Hypothalamus (tissue), 51 donors: ENCODE results near the gene MXRA8.
"Not testable (repeated sequence)": the region's sequence is repeated elsewhere in the genome, so short reads cannot be mapped to it uniquely, and the experiment has no call there.

Experiments used
- DNase-seq, 51 donors: peaks; one replicate each; lab custom pipeline; 2025; lab: John Stamatoyannopoulos, UW

MXRA8 gene

GRCh38 chr1:1393428-1393827, 35.1 kb upstream of the MXRA8 start:
- no peak for DNase-seq

GRCh38 chr1:1393014-1393413, 34.7 kb upstream of the MXRA8 start:
- DNase-seq: no peak

- DNase-seq: no peak
These were observed 32.9 kb upstream of the MXRA8 start for GRCh38 chr1:1391225-1391624.

DNA sequence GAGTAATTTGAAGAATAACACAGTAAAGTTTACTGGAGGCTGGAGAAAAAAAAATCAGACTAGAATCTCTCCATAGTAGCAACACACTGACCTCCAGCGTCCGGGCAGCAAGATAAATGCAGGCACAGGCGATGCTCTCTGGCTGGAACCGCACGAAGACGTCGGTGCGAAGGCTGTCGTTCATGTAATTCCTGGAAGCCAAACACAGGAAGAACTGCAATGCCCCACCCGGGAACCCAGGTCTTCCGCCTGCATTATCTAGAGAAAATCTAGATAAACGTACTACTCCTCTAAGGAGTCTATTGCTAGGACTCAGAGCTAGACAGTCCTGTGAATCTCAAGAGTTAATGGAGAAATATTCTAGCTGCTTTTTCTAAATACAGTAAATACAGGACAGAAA, 32.3 kb upstream of the MXRA8 start:
- no peak for DNase-seq

DNA sequence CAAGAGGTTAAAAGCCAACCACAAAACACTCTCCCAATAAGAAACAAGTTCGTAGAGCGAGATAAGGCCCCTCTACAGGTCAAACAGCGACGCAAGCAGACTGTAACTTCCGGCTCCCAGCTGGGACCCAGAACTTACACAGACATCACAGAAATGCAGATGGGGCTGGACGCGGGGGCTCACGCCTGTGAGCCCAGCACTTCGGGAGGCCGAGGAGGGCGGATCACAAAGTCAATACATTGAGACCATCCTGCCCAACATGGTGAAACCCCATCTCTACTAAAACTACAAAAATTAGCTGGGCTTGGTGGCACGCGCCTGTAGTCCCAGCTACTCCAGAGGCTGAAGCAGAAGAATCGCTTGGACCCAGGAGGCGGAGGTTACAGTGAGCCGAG, 29.7 kb upstream of the MXRA8 start:
- no peak for DNase-seq

- no peak for DNase-seq
These were observed 29.0 kb upstream of the MXRA8 start for GRCh38 chr1:1387098-1388077.

GRCh38 chr1:1385931-1386330, 27.6 kb upstream of the MXRA8 start:
- no peak for DNase-seq

GRCh38 chr1:1385339-1385738, 27.0 kb upstream of the MXRA8 start:
- DNase-seq: not testable (repeated sequence)

GRCh38 chr1:1381294-1381693, 22.9 kb upstream of the MXRA8 start:
- no peak for DNase-seq

DNA sequence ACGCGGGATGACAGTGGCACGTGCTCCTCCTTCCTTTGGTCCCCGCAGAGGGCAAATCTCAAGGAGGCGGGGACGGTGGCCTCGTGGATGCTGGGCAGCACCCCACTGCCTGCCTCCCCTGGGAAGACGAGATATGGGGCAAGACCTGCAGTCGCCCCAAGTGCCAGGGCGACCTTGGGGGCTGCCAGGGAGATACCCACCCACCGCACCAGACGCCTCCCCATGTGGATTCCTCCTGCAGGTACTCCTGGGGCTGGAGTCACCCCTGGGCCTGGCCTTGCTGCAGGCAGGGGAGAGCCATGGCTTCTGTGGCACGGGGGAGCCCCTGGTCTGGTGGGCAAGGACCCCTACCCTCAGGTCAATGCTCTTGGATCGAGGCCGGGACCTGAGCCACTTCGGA, 22.5 kb upstream of the MXRA8 start:
- no peak for DNase-seq

DNA sequence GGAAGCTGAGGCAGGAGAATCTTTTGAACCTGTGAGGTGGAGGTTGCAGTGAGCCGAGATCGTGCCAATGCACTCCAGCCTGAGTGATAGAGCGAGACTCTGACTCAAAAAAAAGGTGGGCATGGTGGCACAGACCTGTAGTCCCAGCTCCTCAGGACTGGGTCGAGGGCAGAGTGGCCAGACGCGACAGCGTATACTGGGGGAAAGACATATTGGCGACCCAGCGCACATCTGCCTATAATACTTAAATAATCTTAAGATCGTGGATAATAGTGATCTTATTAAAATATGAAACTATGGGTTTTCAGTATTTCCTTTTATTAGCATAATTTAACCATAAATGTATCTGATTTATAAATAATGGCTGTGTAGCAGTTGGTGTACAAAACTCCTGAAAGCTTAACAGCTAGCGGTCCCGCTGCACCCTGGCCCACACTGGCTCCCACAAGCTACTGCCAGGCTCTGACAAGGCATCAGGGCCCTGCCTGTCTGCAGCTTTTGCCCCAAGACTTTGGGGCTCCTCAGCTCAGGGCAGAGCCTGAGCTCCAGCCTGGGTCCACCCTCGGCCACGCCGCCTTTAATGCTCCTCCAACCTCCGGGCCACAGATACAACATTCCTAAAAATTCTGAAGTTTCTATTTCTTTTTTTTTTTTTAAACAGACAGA, 19.3 kb upstream of the MXRA8 start:
- DNase-seq: no peak

DNA sequence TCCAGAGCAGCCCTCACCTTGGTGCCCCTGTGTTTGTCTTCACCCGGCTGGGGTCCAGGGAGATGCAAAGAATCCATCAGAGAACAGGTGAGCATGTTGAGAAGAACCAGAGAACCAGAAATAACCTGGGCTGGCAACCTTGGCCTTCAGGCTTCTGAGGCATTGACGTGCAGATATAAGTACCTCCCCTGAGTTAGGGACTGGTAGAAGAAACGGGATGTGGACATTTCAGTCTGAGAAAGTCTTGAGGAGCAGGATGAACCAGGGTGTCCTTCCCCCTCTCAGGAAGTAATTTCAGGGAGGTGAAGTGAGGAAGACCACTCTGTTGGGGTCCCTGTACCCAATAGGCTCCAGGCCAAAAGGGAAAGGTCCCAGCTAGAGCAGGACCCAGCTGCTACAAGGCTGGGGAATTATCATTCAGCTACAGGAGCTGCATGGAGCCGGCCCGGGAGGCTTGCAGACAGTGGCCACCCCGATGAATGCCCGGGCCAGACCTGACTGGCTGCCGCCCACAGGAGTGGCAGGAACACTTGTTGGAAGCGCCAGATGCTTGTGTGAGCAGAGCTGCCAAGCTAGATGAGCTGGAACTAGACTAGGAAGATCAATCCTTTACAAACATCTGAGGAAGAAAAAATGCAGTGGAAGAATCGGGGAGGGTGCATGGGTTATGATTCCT, 18.3 kb upstream of the MXRA8 start:
- DNase-seq: no peak

GRCh38 chr1:1374929-1375662, 16.7 kb upstream of the MXRA8 start, which contains the start of gene AURKAIP1:
AURKAIP1 (minus strand) TSS chr1:1375207; CDS start chr1:1374756, 451 bp downstream.
- peak; percentile 69 to 100 (median 98) for DNase-seq

GRCh38 chr1:1374589-1374928, 16.2 kb upstream of the MXRA8 start:
- DNase-seq: no peak

GRCh38 chr1:1373815-1374588, 15.6 kb upstream of the MXRA8 start:
- DNase-seq: no peak

GRCh38 chr1:1373051-1373814, 14.9 kb upstream of the MXRA8 start:
- DNase-seq: no peak

DNA sequence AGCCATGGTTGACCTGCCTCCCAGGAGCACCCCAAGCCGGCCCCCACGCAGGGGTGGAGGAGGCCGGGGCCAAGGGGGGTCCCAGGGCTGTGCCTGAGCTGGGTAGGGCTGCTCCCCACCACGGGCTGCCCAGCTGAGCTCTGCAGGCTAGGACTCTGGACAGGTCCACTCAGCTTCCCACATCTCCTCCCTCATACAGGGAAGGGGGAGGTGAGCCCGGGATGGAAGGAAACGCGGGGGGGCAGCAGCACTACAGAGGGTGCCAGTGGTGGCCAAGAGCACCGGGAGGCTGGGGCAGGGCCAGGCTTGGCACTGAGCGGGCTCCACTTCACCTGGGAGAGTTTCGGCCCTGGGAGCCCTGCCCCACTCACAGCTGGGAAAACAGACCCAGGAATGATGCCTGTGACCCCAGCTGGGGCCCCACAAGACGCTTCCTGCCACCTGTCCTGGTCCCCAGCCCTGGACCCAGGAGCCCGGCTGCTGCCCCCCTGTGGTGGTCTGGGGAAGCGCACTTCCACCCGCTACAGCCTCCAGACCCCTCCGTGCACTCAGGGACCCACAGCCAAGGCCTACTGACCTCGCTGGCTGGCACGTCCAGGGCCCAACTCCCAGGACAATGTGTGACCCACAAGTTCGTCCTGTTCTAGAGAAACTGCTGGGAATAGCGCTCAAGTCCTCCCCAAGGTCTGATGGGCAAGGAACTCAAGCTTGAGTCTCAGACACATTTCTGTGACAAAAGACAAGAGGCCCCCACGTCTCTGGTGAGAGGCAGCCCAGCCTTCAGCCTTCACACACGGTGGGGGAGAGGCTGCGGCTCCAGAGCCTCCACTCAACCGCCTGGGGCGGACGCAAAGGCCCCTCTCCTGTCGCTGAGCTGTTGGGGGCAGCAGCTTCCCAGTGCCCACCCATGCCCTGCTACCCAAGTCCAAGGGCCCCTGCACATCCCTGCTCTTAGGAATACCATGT, 13.7 kb upstream of the MXRA8 start:
- peak in 24 of 51 donors; percentile 15 to 67 (median 35) for DNase-seq

GRCh38 chr1:1371364-1371745, 13.0 kb upstream of the MXRA8 start:
- no peak for DNase-seq
